G401.6 (cell line): ENCODE results near the gene C3orf20.
"Not testable (repeated sequence)": the region's sequence is repeated elsewhere in the genome, so short reads cannot be mapped to it uniquely, and the experiment has no call there.

Source experiments
- FAIRE-seq: peaks from 2 replicates; lab custom pipeline; 2012; peaks lifted over from hg19 to GRCh38; lab: Jason Lieb, UNC

C3orf20 gene

DNA sequence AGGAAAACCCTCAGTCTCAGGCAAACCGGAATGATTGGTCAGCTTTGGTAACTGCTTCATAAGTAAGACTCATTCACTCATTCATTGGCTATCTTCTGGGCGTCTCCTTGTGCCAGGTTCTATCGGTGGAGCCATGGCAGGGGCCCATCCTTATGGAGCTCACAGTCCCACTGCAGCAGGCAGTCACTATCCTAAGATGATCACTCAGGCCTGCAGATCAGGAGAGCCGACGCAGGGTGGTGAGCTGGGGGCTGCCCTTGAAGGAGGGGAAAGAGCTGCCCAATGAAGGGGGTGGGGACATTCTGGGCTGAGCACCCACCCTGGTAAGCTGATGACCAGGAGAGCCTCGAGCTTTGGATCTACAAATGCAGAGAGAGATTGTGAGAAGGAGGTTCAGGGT, 123.3 kb downstream of the C3orf20 start:
- no peak for FAIRE-seq

DNA sequence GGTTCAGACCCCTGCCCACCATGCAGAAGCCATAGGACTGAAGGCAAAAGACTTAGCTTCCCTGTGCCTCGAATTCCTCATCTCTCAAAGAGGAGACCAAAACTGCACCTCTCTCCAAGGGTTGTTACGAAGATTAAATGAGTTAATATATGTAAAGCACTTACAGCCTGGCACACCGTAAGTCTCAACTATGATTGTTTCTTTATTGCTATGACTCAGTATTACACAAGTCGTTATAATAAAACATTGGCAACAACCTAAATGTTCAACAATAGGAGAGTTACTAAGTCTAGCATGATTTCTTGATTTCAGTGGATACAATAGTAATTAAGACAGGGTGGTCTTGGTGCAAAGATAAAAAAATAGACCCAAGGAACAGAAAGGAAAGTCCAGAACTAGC, 124.2 kb downstream of the C3orf20 start:
- no peak for FAIRE-seq

DNA sequence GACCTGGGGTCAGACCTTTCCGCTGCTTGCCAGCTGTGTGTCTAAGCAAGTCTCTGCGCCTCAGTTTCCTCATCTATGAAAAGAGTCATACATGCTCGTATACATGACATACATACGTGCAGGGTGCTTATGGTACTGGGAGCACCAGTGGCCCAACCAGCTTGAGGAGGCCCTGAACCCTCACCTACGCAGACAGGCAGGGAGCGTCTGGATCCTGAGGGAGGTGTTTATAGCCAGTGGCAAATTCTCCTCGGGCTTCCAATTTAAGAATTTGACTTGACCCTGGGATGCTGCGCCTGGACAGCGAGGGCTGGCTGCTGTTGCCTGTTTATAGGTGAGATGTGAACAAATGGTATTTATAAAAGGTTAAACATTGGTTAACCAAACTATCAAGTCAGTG, 126.1 kb downstream of the C3orf20 start:
- FAIRE-seq = no peak

DNA sequence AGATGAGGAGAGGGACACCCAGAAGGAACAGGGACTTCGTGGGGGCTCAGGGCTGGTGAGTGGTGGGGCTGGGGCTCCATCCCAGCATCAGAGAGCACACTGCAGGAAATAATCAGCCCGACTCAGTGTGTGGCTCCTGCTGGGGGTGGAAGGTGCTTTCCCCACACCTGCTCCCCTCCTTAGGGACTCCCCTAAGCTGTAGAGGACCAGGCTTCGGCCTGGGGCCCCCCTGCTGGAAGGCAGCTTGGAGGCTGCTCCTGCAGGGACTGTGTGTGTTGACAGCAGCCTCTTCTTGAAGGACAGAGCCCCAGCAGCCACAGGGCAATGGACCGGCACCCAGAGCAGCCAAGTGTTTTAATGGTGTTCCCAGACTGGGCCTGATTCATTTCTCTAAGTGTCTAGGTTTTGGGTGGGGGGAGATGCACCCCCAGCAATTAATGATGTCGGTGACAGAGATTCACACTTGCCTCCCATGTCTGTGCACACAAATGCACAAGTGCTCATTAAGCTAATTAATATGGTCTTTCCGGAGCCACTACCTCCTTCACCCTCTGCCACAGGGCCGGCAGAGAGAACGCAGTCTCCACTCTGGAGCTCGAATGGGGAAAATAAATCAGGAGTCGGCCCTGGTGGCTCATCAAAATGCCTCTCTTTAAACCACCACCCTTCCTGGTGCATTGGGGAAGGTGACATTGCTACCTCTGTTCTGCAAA, 126.9 kb downstream of the C3orf20 start:
- no peak for FAIRE-seq

DNA sequence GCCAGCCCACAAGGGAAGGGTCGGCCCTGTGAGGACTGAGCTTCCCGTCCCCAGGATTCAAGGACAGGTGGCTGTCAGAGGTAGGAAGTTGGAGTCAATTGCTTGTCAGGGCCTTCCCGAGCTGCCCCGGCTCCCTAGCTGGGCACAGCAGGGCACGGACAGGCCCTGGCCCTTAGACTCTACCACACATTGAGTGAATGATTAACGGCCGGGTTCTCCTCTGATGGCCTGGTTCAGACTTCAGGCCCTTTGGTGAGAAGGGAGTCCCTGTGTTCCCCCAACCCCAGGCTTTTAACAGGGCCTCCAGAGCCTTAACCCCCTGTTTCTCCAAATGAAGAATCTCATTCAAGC, 127.4 kb downstream of the C3orf20 start:
- no peak for FAIRE-seq

DNA sequence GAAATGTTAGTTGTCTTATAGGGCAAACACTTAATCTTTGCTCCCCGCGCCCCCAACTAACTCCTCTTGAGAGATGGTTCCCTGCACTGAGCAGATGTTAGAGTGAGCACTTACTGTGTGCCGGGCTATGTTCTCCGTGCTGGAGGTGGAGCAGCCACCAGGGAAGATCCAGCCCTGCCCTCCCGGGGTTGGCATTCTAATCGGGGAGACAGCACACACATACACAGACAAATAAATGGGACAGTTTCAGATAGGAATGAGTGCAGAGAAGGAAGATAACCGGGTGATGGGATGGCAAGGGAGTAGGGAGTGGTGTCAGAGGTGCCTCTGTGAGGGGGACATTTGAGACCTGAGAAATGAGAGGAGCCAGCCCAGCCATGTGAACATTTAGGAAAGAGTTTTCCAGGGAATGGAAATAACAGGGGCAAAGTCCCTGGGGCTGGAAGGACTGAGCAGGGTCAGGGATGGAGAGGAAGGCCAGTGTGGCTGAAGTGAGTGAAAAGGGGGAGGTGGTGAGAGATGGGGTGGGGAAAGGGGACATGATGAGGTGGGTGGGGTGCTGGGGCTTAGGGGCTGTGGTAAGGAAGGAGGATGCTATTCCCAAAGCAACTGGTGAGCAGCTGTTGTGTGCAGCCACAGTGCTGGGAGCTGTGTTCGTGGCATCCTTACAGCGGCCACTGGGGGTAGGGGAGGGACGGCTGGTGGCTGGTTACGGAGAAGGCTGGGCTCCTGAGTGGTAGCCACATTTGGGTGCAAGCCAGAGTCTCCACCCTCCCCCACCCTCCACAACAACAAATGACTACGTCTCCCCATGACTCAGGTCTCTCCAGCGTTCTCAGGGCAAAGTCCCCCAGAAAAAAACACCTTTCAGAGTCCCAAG, 128.4 kb downstream of the C3orf20 start:
- FAIRE-seq = no peak

DNA sequence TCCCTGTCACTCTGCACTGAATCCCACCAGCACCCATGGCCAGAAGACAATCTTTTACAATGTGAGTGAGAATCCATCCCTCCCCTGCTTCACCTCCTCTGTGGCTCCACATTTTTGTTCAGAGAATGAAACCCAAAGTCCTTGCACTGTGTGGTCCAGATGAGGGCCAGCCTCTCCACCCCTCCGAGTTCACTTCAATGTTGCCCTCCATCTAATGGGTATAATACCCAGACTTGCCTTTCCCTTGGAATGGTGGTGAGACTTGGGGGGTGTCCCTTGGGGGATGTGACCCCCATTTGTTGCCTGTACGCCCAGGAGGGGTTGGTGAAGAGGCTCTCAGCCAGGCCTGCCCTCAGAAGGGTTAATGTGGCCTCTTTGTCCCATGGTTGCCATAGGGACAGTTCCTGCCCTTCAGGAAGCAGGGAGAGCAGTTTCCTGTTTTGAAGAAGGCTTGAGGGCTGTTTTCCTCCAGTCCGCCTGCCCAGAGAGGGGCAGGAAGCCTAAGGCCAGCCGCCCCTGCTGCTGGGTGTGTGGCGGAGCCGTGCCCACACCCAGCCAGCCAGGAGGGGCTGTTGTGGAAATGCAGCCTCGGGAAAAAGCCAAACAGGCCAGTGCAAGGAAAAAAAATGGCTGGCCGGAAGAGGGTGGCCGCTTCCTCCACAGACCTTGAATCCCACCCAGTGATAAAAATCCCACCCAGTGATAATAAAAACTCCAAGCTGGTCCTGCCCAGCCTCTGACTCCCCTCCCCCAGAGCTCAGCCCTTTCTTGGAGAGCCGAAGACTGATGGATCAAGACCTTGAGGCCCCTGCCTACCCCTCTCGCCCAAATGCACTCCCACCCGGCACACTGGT, 129.3 kb downstream of the C3orf20 start:
- no peak for FAIRE-seq

DNA sequence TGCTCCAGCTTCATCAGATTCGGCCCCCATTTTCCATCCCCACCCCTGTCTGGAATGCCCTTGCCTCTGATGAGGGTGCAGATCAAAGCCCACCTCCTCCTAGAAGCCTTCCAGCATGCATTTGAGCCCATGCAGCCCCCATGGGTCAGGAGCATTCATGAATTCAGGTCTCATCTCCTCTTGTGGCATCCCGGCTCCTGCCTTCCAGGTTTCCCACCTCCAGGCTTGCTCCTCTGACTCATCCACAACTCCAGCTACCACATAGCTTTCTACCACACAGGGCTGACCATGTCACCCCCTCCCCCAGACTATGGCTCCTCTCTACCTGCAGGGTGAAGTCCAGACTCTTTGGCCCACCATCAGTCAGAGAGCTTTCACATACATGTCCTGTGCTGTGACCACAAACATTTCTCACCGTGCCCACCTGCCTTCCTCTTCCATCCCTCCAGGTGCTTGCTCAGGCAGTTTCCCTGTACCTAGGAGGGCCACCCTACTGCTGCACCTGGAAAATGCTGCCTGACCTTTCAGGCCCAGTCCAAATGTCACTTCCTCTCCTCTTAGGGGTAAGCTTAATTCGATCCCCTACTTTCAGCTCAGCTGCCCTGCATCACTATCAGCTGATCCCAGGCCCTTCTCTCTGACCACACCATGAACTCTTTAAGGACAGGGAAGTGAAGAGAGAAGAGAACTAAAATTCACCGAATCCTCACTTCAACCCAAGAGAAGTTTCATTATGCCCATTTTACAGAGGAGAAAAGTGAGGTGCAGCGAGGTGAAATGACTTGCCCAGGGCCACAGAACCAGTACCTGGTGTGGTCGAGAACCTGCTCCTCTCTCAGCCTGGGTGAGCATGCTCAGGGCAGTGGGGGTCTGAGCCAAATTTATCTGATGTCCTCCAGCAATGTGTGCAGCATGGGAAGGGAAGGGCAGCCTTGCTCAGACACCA, 130.2 kb downstream of the C3orf20 start:
- FAIRE-seq = no peak

DNA sequence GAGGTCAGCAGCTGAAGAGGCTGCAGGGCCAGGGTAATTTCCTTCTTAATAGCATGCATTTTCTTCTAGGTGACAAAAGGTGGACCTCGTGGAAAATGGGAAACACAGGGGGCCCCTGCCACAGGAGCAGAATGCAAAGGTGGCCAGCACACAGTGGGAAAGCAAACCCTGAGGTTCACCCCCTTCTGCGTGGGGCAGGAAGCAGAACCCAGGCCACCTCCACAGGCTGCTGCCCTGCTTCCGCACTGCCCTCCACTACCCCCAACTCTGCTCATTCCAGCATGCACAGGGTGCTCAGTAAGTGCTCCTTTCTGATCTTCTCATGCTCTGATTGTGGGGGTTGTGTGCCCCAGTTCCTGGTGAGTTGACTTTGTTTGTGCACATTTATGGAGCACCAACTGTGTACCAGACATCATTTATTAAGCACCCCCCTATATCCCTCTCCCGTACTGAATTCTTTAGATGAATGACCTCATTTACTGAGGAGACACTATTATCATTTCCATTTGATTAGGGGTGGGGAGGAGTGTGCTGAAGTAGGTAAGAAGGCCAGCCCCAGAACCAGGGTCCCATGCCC, 131.1 kb downstream of the C3orf20 start:
- no peak for FAIRE-seq

DNA sequence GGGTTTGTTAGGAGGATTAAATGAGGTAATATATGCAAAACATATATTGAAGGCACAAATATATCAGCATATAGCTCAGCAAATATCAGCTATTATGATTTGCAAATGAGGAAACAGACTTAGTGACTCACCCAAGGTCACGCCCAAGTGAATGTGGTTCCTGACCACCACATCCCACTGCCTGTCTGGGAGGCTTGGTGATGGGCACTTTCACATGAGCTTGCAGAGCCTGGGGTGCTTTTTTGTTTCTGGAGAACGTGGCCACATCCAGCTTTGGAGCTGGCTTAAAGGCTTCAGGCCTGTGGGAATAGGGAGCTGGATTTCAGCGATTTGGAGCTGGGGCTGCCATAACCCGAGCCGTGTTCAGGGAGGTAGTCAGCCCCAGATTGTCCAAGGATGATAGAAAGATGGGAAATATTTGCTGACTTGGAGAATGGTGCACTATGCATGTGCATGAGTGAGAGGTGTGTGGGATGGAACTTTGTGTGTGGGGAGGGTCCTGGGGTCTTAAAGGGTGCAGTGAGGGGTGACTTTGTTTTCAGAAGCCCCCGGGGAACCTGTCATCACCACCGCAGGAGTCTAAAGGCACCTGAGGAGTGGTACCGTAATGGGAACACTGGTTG, 131.8 kb downstream of the C3orf20 start:
- no peak for FAIRE-seq

DNA sequence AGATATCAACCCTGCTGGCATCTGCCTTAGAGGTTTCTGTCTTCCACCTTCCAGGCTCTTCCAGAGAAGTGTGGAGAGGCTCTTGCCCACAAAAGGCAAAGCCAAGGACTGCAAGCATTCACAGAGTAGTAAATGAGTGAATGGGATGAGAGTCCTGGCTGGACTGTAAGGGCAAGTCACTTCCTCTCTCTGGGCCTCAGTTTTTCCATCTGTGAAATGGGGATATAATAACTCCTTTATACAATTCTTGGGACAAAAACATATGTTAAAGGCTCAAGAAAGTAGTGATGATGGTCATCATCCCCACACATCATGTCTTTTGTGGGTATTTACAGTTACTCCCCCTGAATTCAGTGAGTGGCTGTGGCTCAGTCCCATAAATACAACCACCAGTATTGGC, 133.1 kb downstream of the C3orf20 start:
- no peak for FAIRE-seq

DNA sequence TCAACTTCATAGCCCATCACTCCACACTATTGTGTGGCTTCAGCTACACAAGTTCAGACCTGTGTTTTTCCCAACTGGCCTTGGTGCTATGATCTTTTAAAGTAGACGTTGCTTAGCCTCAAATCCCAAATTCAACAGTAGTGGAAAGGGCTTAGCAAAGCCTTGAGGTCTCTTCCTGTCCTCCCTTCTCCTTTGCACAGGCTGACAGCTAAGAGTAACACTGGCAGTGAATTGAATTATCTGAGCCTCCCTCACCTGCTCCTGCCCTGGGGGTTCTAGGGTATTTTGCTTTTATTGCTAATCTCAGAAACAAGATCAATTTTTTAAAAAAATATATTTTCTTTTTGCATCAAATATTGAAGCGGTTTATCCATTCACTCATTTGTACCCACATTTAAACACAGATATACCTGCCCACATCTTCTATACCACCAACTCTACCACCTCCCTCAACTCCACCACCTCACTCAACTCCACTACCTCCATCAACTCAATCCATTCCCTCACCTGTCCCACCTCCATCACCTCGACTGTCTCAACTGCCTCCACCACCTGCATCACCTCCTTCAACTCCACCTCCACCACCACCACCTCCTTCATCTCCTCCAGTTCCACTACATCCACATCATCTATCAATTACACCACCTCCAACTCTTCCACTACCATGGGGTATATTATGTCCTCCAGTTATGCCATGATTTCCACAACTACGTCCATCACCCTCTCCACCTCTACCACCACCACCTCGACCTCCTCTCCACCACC, 133.7 kb downstream of the C3orf20 start:
- FAIRE-seq = no peak

DNA sequence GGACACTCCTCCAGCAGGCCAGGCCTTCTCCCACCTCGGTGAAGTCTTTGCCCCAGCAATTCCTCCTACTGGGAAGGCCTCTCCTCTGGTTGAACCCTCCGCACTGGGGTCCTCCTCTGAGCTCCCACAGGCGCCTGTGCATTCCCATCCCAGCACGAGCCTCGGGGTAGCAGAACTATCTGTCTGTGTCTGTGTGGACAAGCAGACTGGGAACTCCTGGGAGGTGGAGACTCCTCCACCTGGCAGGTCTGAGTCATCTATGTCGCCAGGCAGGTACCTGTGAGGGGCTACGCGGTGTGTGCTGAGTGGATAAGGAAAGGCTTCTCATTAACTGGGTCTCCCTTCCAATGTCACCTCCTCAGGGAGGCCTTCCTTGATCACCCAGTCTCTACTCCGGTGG, 134.7 kb downstream of the C3orf20 start:
- not testable (repeated sequence) for FAIRE-seq

DNA sequence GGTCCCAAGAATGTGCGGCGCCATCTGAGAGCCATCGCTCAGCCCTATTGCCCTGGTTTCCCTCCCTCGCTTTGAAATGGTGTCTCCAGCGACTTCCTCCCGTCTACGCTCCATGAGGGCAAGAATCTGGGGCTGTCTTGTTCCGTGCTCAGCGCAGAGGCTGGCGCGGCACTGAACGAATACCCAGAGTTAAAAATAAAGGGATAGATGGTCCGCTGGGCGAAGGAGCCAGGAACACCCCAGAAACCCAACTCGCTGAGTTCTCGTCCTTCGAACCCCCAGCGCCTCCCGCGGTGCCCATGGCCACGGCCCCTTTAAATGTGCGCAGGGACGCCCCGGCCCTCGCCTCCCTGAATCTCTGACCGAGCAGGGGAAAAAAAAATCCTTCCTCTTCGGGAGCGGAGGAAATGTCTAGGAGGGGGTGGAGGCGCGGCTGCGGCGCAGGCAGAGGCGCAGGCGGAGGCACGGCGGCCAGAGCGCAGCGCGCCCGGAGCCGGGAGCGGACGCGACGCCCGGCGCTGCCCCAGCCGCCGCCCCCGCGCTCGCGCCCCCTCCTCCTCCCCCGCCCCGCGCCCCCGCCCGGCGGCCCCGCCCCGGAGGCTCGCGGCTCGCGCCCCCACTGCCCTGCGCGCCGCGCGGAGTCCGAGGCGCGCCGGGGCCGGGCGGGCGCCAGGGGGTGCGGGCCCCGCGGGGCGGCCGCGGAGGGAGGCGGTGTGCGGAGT, 135.3 kb downstream of the C3orf20 start:
- FAIRE-seq = no peak

DNA sequence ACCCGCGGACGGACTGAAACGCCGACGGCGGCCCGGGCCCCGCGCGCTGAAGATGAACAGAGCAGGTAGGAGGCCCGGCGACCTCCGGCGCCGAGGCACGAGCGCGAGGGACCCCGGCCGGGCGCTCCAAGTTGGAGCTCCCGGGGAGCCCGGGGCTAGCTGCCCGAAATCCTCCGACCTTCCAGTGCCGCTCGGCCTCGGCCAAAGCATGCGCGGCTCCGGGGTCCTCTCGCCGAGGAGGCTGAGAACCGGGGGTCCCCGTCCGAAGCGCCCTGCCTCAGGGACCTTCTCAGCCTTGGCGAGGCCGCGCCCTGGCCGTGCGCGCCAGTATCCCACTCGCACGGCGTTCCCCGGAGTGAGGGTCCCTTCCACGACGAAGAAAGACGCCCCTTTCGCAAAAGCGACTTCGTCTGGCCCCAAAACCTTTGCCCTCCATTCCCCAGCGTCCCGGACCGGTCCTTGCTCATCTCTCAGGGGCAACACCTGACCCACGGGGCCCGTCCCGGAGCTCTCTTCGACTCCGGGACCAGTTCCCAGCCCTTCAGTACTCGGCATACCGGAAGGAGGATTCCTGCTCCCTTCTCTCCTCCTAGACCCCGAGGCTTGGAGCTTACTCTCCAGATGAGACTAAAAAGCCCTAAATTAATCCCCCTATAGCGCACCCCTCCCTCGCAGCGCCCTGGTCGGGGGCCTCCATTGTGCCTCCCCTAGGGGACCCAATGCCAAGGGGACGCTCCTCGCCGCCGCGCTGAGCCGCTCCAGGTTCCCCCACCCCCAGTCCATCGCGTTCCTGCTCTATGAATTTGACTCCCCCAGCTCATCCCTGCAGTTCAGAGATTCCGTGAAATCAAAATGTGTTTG, 136.1 kb downstream of the C3orf20 start:
- FAIRE-seq = no peak

DNA sequence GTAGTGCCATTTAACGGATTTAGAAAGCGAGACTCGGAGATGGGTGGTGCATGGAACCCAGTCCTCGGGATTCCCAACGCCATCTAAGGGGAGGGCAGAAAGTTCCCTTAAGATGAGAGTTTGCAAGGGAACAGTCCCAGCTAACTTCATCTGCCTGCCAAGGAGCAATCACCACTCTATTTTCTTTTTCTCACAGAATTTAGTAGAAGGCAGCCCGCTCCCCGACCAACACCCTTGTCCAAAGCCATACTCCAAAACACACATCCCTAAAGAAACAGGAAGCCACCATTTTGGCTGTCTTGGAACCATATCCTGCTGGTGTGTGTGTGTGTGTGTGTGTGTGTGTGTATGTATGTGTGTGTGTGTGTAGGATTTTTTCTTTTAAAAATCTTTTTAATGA, 136.7 kb downstream of the C3orf20 start:
- no peak for FAIRE-seq

DNA sequence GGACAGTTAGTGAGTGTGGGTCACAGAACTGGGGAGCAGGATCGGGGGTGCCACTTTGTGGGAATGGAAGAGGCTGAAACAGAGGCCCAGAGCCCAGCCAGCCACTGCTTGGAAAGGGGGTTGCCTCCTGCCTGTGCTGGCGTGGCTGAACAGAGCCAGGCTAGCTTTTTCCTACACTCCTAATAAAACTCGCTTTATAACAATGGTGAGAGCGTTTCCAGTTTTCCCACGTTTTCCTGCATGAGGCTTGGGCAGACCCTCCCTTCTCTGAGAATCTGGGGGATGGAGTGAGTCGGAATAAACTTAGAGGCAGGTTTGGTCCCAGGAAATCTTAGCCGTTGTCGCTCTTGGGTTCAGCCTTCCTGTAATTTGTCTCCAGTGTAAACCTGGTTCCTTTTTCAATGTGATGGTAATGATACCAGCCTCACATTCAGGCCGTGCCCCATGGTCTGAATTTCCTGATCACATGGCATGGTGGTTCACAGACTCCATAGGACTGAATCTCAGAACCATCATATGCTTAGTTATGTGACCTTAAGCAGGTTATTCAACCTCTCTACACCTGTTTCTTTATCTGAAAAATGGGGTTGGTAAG, 137.4 kb downstream of the C3orf20 start:
- no peak for FAIRE-seq

DNA sequence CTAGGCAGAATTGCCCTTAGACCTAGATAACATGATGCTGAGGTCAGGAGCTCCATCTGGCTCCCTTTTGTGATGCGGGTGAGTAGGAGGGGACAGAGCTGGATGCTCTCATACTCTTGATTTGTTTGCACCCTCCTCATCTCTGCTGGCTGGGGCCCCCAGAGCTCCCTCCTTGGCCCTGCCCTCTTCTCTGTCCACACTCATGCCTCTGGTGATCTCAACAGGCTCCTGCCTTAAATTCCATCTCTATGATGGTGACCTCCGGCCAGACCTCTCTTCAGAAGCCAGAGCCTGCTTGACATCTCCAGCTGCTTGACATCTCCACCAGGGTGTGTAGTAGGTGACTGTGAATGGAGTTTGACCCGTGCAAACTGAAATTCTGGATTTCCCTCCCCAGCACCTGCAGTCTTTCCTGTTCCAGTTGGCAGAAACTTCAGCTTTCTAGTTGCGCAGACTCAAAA, 139.5 kb downstream of the C3orf20 start:
- FAIRE-seq = no peak
